Activated T-cell treated with anti-CD3 and anti-CD28 coated beads for 1 hour (primary cell): ENCODE results near the gene ADAMTS14.
"Not testable (repeated sequence)": the region's sequence is repeated elsewhere in the genome, so short reads cannot be mapped to it uniquely, and the experiment has no call there.

Source experiments
- DNase-seq: peaks from one replicate; pipeline ENCODE4 v3.0.0-alpha.2; 2020; ENCODE audit warnings: low read depth

ADAMTS14 gene

GRCh38 chr10:70658582-70659136 is 13.6 kb upstream of the ADAMTS14 start:
- DNase-seq: no peak

DNA sequence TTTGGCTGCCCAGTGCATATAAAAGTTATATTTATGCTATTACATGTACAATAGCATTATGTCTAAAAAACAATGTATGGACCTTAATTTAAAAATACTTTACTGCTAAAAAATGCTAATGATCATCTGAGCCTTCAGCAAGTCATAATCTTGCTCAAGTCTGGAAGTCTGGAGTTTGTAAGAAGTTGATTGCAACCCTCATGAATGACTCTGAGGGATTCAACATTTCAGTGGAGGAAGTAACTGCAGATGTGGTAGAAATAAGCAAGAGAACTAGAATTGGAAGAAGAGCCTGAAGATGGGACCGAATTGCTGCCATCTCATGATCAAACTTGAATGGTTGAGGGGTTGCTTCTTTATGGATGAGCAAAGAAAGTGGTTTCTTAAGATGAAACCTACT is 13.0 kb upstream of the ADAMTS14 start:
- no peak for DNase-seq

DNA sequence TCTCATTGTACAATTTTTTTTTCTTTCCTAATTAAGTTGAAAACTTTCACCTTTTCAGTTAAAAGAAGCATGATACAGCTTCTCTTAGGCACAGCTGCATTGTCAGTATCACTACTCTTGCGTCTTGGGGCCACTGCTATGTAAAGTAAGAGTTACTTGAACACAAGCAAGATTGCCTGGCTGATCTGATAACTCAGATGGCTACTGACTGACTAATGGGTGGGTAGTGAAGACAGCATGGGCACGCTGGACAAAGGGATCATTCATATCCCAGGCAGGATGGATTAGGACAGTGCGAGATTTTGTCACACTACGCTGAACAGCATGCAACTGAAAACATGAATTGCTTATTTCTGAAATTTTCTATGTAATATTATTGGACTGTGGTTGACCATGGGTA is 11.6 kb upstream of the ADAMTS14 start:
- DNase-seq: no peak

- DNase-seq: no peak
Measured at GRCh38 chr10:70661623-70662361, 10.5 kb upstream of the ADAMTS14 start.

DNA sequence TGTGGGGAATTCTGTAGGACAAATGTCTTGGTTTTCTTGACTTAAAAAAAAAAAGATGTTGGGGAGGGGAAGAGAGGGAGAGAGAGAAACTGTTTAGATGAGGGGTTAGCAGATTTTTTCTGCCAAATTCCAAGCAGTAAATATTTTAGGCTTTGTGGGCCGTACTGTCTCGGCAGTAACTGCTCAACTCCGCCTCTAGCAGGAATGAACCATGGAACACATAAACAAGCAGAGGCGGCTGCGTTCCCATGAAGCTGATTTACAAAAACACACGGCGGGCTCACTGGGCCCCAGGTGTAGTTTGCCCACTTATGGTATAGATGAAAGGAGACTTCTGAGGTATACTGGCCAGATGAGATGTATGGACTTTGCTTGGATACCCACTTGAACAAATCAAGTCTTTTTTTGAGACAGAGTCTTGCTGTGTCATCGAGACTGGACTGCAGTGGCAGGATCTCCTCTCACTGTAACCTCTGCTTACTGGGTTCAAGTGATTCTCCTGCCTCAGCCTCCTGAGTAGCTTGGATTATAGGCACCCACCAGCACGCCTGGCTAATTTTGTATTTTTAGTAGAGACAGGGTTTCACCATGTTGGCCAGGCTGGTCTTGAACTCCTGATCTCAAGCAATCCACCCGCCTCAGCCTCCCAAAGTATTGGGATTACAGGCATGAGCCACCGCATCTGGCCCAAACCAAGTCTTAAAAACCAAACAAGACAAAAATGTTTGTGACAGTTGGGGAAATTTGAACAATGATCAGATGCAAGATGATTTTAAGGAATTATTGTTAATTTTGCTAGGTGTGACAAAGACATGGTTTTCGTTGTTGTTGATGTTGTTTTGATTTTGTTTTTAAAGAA is 9.7 kb upstream of the ADAMTS14 start:
- no peak for DNase-seq

GRCh38 chr10:70663458-70664409 is 8.6 kb upstream of the ADAMTS14 start:
- DNase-seq: not testable (repeated sequence)

DNA sequence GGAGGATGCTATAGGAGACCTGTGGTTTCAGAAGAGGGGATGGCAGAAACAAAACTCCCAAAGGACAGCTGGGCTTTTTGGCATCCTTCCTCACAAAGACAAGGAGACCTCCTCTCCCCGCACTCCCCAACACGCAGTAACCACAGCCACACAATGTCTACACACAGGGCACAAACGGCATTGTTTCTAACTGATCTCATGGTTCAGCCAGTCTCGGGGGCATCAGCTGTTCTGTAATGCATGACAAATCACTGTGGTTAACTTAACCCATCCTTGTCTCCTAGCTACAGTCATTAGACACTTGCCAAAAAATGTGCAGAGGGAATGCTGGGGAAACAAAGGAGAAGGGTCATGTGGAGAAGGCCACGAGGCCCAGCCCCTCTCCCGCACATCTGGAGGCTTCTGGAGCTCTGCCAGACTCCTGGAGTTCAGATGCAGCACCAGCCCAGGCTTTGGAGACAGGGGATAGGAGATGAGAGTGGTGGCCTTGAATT is 7.6 kb upstream of the ADAMTS14 start:
- no peak for DNase-seq

GRCh38 chr10:70666960-70667798 is 5.1 kb upstream of the ADAMTS14 start:
- no peak for DNase-seq

GRCh38 chr10:70667818-70668217 is 4.5 kb upstream of the ADAMTS14 start:
- DNase-seq: not testable (repeated sequence)

- DNase-seq: no peak
Measured at GRCh38 chr10:70668454-70668970, 3.8 kb upstream of the ADAMTS14 start.

DNA sequence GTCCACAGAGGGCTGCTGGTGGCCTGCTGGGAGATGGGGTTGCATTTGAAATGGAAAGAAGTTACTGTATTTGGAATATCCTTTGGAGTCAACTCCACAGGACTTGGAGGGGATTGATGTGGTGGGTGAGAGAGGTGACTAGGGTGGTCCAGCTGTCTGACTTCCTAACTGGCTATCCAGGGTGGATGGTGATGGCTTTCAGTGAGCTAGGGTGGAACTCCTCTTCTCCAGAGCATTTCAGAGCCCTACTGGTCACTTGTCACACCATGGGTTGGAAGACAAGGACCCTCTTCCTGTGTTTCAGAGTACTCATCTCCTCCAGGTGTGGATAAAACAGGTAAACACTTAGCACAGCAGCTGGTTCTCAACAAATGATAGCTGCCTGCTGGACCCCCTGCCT is 3.3 kb upstream of the ADAMTS14 start:
- no peak for DNase-seq

DNA sequence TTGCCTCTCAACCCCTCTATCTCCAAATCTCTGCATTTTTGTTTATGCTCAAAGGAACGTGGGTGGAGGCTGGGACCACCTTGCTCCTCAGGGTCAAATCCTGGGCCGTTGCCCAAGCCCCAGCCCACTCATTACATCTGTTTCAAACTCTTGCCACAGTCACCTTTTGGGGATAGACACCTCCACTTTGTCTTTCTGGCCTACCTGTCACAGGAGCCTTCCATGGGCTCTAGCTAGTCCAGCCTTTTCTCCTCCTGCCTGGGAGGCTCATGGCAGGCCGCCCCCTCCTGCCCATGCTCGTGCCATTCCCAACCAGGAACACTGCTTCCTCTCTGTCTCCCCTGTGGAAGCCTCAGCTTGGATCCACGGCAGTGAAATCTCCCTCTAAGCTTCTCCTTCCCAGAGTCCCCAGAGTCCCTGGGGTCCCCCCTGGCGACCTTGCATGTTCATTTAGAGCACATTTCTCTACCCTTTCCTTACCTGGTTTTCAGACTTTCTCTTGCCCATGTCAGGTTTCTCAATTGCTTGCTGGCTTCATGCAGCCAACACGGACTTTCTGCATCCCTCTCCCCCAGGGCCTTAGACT is 2.5 kb upstream of the ADAMTS14 start:
- DNase-seq: no peak

DNA sequence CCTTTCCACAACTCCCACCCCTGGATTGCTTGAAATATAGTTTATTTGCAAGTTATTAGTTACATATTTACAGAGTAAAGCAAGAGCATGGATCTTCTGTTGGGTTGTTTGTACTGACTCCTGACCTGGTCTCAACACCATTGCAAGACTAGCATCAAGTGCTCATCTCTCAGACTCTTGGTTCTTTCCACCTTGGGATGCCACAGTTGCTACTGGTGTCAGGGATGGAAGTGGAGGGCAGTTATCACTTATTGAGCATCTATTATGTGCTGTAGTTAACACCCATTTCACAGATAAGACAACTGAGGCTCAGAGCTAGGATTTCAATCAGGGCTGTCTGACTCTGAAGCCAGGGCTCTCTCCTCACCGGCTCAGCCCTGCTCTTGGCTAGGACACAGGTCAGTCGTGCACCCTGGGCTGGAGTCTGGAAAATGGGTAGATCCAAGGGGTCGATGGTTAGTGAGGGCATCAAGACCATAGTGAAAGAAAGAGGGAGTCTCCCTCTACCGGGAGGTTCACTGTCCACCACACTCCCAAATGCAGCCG is 614 bp upstream of the ADAMTS14 start:
- no peak for DNase-seq

- no peak for DNase-seq
Measured at GRCh38 chr10:70673043-70673928, 980 bp downstream of the ADAMTS14 start.

- DNase-seq: no peak
Measured at GRCh38 chr10:70673929-70674559, 1.7 kb downstream of the ADAMTS14 start.

- no peak for DNase-seq
Measured at GRCh38 chr10:70674560-70675495, 2.5 kb downstream of the ADAMTS14 start.

- no peak for DNase-seq
Measured at GRCh38 chr10:70675496-70676161, 3.3 kb downstream of the ADAMTS14 start.
